K562 (cell line): ENCODE results near the gene CDH6.

Source experiments
- CREBBP ChIP-seq: IDR thresholded peaks from one replicate; pipeline ENCODE4 v1.6.1; 2012; ENCODE audit warnings: low read depth, mild to moderate bottlenecking, control low read depth, inconsistent platforms, low read length
- CTCF ChIP-seq, 3 experiments: IDR thresholded peaks in 2 of 3; conservative IDR thresholded peaks in 1 of 3; 2 replicates each; pipeline ENCODE4 v1.5.1; 2011 to 2012; ENCODE audit warnings: low read length in 3 of 3, mild to moderate bottlenecking in 3 of 3, control low read depth in 2 of 3, improper control_type of control experiment in 1 of 3, inconsistent platforms in 1 of 3, low read depth in 1 of 3, mixed read lengths in 1 of 3, moderate library complexity in 1 of 3; ENCODE audit not compliant: insufficient read depth in 2 of 3
- EP300 ChIP-seq: IDR thresholded peaks from 2 replicates; pipeline ENCODE4 v1.6.1; 2012; ENCODE audit warnings: low read length, improper control_type of control experiment
- IFI16 ChIP-seq: fragments of 250-450 bp; sonication (Bioruptor Pico); IDR thresholded peaks from 2 replicates; pipeline ENCODE4 v2.1.2; 2022; ENCODE audit warnings: mild to moderate bottlenecking, inconsistent platforms
- KDM1A ChIP-seq, 2 experiments: fragments of 450-650 bp; IDR thresholded peaks; 2 replicates each; pipeline ENCODE4 v1.6.1; 2016; ENCODE audit warnings: mild to moderate bottlenecking in 2 of 2
- MAX ChIP-seq: sonication (generic); formaldehyde crosslinking; IDR thresholded peaks from 2 replicates; pipeline ENCODE4 v1.9.0; 2022; ENCODE audit warnings: mild to moderate bottlenecking, missing genetic modification reagents
- MYNN ChIP-seq, 2 experiments: sonication (generic); formaldehyde crosslinking in 1 of 2; IDR thresholded peaks; 2 replicates each; pipeline versions ENCODE4 v1.5.0 to v1.6.1; 2016 to 2020; ENCODE audit warnings: antibody characterized with exemption in 1 of 2, missing genetic modification reagents in 1 of 2
- NFE2L1 ChIP-seq: fragments of 450-650 bp; IDR thresholded peaks from 2 replicates; pipeline ENCODE4 v1.6.1; 2016; ENCODE audit warnings: missing genetic modification characterization, low read depth, mild to moderate bottlenecking, missing compliant biosample characterization, moderate library complexity, borderline replicate concordance
- NFYB ChIP-seq: IDR thresholded peaks from 2 replicates; pipeline ENCODE4 v1.6.1; 2011; ENCODE audit warnings: mild to moderate bottlenecking, moderate library complexity; ENCODE audit not compliant: insufficient read length; ENCODE audit errors: extremely low read depth
- POLR2A ChIP-seq: fragments of 450-650 bp; conservative IDR thresholded peaks from 2 replicates; pipeline ENCODE4 v1.6.1; 2016
- SNRNP70 ChIP-seq: fragments of 200-400 bp; formaldehyde crosslinking; optimal IDR thresholded peaks from 2 replicates; pipeline ENCODE3; 2017; ENCODE audit warnings: low read depth, low read length
- TCF7L2 ChIP-seq: fragments of 150-350 bp; IDR thresholded peaks from 2 replicates; pipeline ENCODE4 v1.6.1; 2016; ENCODE audit warnings: low read depth, mild to moderate bottlenecking, low read length, moderate library complexity
- TEAD4 ChIP-seq, 2 experiments: sonication (generic) in 1 of 2; formaldehyde crosslinking in 1 of 2; IDR thresholded peaks; 2 replicates each; pipeline versions ENCODE4 v1.6.1 to v1.8.0; 2012 to 2022; ENCODE audit warnings: borderline replicate concordance in 1 of 2, inconsistent platforms in 1 of 2, low read length in 1 of 2, mild to moderate bottlenecking in 1 of 2, missing genetic modification reagents in 1 of 2
- ZNF407 ChIP-seq: fragments of 450-650 bp; IDR thresholded peaks from 2 replicates; pipeline ENCODE4 v1.6.1; 2016; ENCODE audit warnings: low read depth

GRCh38 chr5:31213257-31213656, 19.8 kb downstream of the CDH6 start:
- TF ChIP-seq NFYB (no peak), ZNF407 (no peak), KDM1A (IDR thresholded peaks at IDR 0.05) (no peak), CREBBP (no peak), MAX (no peak), MYNN (IDR thresholded peaks at IDR 0.05) (no peak), MYNN (CRISPR knock-in tag; IDR thresholded peaks at IDR 0.05) (no peak), IFI16 (CRISPR knock-in tag) (no peak), TEAD4 (IDR thresholded peaks at IDR 0.05; ENCODE audit: low read length) (no peak), TEAD4 (CRISPR knock-in tag; IDR thresholded peaks at IDR 0.05; ENCODE audit: borderline replicate concordance) (no peak), TCF7L2 (no peak), POLR2A (no peak), CTCF (IDR thresholded peaks at IDR 0.05 in 2 of 3, conservative IDR thresholded peaks at IDR 0.05 in 1 of 3; ENCODE audit: insufficient read depth in 2 of 3, low read depth in 1 of 3, low read length in 3 of 3) (no peak), NFE2L1 (tag) (no peak), SNRNP70 (no peak), EP300 (no peak)
